Coronary artery (tissue), 2 donors: ENCODE data around the gene NAV2.

ENCODE experiments used
- DNase-seq: peaks from one replicate; pipeline ENCODE4 v3.0.0-alpha.2; 2017; ENCODE audit warnings: low spot score
- H3K27ac ChIP-seq, 2 donors: fragments of 200-600 bp; sonication (generic); one replicate each; pipeline ENCODE4 v1.5.1; 2016 to 2019
- H3K4me3 ChIP-seq: fragments of 200-600 bp; sonication (generic); 2 replicates; pipeline ENCODE4 v1.5.1; 2016; ENCODE audit warnings: mild to moderate bottlenecking, moderate library complexity
- CTCF ChIP-seq: fragments of 200-600 bp; sonication (generic); IDR thresholded peaks from one replicate; pipeline ENCODE4 v1.5.1; 2019; ENCODE audit warnings: antibody characterized with exemption

Gene NAV2

GRCh38 chr11:20157728-20158127, 445.1 kb downstream of the NAV2 start:
- TF ChIP-seq CTCF = no peak
- DNase-seq = no peak
- Histone ChIP-seq H3K4me3 (no peak overlapping the region), H3K27ac (no peak overlapping the region)

- TF ChIP-seq CTCF = no peak
- Histone ChIP-seq H3K4me3 (no peak overlapping the region), H3K27ac (no peak overlapping the region)
- DNase-seq = no peak
Observed at GRCh38 chr11:20158597-20159257, 446.1 kb downstream of the NAV2 start.

GRCh38 chr11:20159466-20160381, 447.1 kb downstream of the NAV2 start:
- TF ChIP-seq CTCF = no peak
- no peak for DNase-seq
- Histone ChIP-seq H3K4me3 (no peak overlapping the region), H3K27ac (no peak overlapping the region)

GRCh38 chr11:20160425-20161229, 448.0 kb downstream of the NAV2 start, which contains the start of gene DBX1:
Gene DBX1 (minus strand): TSS chr11:20160475. CDS start chr11:20160324, 151 bp downstream.
- no peak for TF ChIP-seq CTCF

GRCh38 chr11:20161230-20161918, 448.7 kb downstream of the NAV2 start:
- no peak for DNase-seq
- Histone ChIP-seq H3K4me3 (no peak overlapping the region), H3K27ac (no peak overlapping the region)
- TF ChIP-seq CTCF = no peak

More at GRCh38 chr11:20160425-20161229, 448.0 kb downstream of the NAV2 start, which contains the start of gene DBX1:
- no peak within 1 kb of the TSS for H3K27ac ChIP-seq
- H3K4me3 ChIP-seq = no peak within 1 kb of the TSS
- no peak for DNase-seq
